SU-DHL-6 (cell line): ENCODE results near the gene NOS1AP.

Experiments
- CTCF ChIP-seq: fragments of 200-600 bp; sonication (generic); IDR thresholded peaks from one replicate; pipeline ENCODE4 v1.5.1; 2017; ENCODE audit warnings: antibody characterized with exemption, mild to moderate bottlenecking, low read length, moderate library complexity; ENCODE audit not compliant: insufficient read depth, poor library complexity, severe bottlenecking
- EZH2phosphoT487 ChIP-seq: fragments of 200-600 bp; sonication (generic), shearing (Covaris generic); conservative IDR thresholded peaks from 2 replicates; pipeline ENCODE4 v1.6.1; 2018; ENCODE audit warnings: mild to moderate bottlenecking, antibody characterized with exemption, low read length, moderate library complexity, mixed read lengths

GRCh38 chr1:162389021-162389818, 319.7 kb downstream of the NOS1AP start:
- TF ChIP-seq CTCF (no peak), EZH2phosphoT487 (no peak)
